IPS DF 4.7 (cell line): ENCODE data around the gene DLGAP4.
"Not testable (repeated sequence)": the region's sequence is repeated elsewhere in the genome, so short reads cannot be mapped to it uniquely, and the experiment has no call there.

Experiments used
- DNase-seq: peaks from one replicate; pipeline ENCODE4 v3.0.0-alpha.2; 2013; ENCODE audit warnings: low spot score; ENCODE audit errors: extremely low read depth

DLGAP4 gene

DNA sequence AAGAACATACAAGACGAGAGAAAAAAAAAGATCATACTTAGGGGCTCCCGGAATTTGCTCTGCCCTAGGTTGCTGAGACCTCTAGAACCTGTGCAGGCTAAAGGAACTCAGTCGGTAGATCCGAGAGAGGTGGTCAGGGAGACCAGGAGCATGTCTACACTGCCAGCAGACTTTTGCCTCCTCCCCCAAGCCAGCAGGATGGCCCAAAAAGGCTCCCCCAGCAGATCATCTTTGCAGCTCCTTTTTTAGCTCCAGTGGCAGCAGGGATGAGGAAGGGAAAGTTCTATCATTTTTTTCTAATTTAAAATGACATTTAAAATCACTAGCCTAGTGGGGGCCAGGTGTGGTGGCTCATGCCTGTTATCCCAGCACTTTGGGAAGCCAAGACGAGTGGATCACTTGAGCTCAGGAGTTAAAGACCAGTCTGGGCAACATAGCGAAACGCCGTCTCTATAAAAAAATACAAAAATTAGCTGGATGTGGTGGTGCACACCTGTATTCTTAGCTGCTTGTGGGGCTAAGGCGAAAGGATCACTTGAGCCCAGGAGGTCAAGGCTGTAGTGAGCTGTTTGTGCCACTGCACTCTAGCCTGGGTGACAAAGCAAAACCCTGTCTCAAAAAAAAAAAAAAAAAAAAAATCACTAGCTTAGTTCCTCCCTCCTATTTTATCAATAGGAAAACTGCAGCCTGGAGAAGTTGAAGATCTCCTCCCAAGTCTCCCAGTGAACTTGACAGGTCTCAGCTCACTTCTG is 165.9 kb downstream of the DLGAP4 start:
- DNase-seq = no peak

- DNase-seq = no peak
Measured at GRCh38 chr20:36472637-36473090, 166.5 kb downstream of the DLGAP4 start.

DNA sequence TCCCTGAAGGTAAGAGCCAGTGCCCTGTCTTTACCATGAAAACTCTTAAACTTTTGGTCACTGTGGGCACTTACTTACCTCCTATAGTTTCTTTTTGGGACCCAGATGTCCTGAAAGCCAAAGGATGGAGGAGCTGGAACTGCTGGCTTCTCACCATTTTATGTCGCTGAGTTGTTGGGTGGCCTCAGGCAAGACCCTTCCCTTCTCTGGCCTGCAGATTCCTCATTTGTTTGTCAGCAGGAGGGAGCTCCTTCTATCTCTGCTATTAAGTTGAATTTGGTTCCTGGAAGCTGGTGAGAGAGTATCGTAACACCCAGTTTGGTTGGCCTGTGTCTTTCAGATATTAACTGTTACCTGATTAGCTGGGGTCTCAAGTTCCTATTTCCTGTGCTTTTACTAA is 167.0 kb downstream of the DLGAP4 start:
- DNase-seq = no peak

DNA sequence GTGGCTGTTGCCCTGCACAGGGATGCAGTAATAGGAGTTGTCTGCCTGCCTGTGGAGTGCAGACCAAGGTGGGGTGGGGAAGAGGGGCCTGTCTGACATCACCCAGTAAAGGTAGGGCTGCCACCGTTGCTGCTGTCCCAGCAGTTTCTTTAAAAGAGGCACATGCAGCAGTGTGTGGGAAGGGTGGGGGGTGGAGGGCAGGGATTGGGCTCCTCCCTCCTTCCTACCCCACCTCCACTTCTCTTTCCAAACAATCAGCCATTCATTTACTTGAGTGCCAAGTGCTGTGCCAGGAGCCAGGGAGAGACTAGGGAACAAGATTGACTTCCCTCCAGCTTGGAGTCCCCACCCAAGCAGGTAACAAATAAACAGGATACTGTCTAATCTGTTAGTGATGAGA is 168.4 kb downstream of the DLGAP4 start:
- DNase-seq = no peak

GRCh38 chr20:36475054-36475453 is 168.9 kb downstream of the DLGAP4 start:
- not testable (repeated sequence) for DNase-seq

DNA sequence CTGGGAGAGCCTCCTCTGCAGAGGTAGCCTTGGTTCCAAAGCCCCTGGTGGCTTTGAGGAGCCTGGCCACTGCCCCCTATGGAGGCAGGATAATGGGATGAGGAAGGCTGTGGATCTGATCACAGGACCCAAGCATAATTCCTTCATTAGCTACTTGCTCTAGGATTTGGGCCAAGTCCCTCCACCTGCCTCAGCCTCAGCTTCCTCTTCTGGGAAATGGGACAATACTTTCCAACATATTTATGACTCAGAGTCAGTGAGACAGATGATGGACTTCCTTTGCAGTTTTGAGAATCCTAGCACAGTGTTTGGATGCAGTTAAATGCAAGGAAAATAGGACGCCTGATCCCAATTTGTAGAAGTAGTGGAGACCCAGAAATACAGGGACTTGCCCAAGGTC is 171.3 kb downstream of the DLGAP4 start:
- no peak for DNase-seq

- no peak for DNase-seq
Measured at GRCh38 chr20:36478137-36478905, 172.2 kb downstream of the DLGAP4 start.

GRCh38 chr20:36479938-36480337 is 173.8 kb downstream of the DLGAP4 start:
- DNase-seq = no peak

DNA sequence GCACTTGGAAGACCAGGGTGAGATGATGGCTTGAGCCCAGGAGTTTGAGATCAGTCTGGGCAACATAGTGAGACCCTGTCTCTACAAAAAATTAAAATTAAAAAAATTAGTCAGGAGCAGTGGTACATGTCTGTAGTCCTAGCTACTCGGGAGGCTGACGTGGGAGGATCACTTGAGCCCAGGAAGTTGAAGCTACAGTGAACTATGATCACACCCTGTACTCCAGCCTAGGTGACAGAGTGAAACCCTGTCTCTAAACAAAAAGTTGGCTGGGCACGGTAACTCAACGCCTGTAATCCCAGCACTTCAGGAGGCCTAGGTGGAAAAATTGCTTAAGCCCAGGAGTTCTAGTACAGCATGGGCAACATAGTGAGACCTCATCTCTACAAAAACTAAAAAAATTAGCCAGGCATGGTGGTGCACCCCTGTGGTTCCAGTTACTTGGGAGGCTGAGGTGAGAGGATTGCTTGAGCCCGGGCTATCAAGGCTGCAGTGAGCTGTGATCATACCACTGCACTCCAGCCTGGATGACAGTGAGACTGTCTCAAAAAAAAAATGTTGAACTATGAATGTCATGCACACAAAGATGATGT is 174.4 kb downstream of the DLGAP4 start:
- no peak for DNase-seq

DNA sequence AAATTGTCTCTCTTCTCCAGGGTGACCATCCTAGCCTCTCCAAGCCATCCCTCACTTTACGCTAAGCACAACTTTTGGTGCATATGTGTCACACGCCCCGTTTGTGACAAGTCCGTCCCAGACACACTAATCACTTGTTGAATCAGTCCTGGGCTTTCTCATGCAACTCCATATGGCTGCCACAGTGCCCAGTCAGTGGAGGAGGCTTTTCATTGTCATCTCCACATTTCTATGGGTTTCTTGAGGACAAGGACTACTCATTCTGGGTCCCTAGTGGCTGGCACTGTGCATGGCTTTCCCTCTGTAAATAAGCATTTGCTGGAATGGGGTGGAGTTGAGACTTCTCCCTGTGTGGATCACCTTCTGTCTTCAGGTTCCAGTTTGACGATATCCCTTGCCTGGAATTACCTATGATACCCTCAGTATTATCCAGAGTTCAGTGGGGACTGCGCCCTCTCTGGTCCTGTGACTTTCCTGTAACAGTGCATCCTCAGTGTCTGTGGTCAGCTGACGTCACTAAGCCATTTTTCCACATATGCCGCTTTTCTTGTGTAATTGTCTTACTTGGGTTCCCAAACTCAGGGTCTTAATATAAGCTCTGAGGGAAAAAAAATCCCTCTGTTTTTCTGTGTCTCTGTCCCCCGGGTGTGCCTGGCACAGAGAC is 175.4 kb downstream of the DLGAP4 start:
- no peak for DNase-seq

GRCh38 chr20:36482044-36482473 is 175.9 kb downstream of the DLGAP4 start:
- DNase-seq = no peak

- no peak for DNase-seq
Measured at GRCh38 chr20:36483209-36483918, 177.2 kb downstream of the DLGAP4 start.

GRCh38 chr20:36483919-36484808 is 178.0 kb downstream of the DLGAP4 start:
- DNase-seq = no peak

GRCh38 chr20:36485286-36485685 is 179.1 kb downstream of the DLGAP4 start:
- no peak for DNase-seq

GRCh38 chr20:36487069-36487468 is 180.9 kb downstream of the DLGAP4 start:
- DNase-seq = no peak

GRCh38 chr20:36490191-36490590 is 184.1 kb downstream of the DLGAP4 start:
- no peak for DNase-seq

GRCh38 chr20:36491901-36492617 is 185.9 kb downstream of the DLGAP4 start:
- DNase-seq = no peak

GRCh38 chr20:36493051-36493800 is 187.1 kb downstream of the DLGAP4 start:
- DNase-seq = peak; percentile 36

- DNase-seq = no peak
Measured at GRCh38 chr20:36493801-36494114, 187.6 kb downstream of the DLGAP4 start.
